ENCODE data around the gene OPCML. TPM values are rescaled to one million over a fixed set of nuclear protein-coding genes. Genes with fewer than 3 reads are reported as not detected.

OPCML gene
- total RNA-seq, 1 donor from 2014 or later, result 1.7 TPM

GRCh38 chr11:133147625-133148024, 384.7 kb downstream of the OPCML start:
- no peaks in the 10 kb centered on the region for H3K9me3 Mint-ChIP-seq (ENCODE audit: low read depth)
- H3K4me1 Mint-ChIP-seq (ENCODE audit: low read depth), result peaks cover 25% of the 10 kb centered on the region
- H3K27me3 Mint-ChIP-seq, result peaks cover 53% of the 10 kb centered on the region

GRCh38 chr11:133146697-133147306, 385.5 kb downstream of the OPCML start:
- no peak overlapping the region for H3K4me3 Mint-ChIP-seq (ENCODE audit: low read depth)
- no peak overlapping the region for H3K27ac Mint-ChIP-seq

More at GRCh38 chr11:133147625-133148024, 384.7 kb downstream of the OPCML start:
- Mint-ChIP-seq H3K27ac (no peak overlapping the region), H3K36me3 (ENCODE audit: insufficient read depth) (no peaks in the 10 kb centered on the region), H3K4me3 (ENCODE audit: low read depth) (no peak overlapping the region)
- no peak for TF ChIP-seq CTCF (IDR thresholded peaks at IDR 0.05; ENCODE audit: unreplicated experiment)
- no peak for DNase-seq (ENCODE audit: low spot score, unreplicated experiment)

GRCh38 chr11:133137939-133138338, 394.4 kb downstream of the OPCML start:
- Mint-ChIP-seq H3K36me3 (ENCODE audit: insufficient read depth) (no peaks in the 10 kb centered on the region), H3K4me3 (ENCODE audit: low read depth) (no peak overlapping the region), H3K9me3 (ENCODE audit: low read depth) (no peaks in the 10 kb centered on the region), H3K4me1 (ENCODE audit: low read depth) (no peaks in the 10 kb centered on the region), H3K27ac (no peak overlapping the region), H3K27me3 (peaks cover 50% of the 10 kb centered on the region)
- no peak for TF ChIP-seq CTCF (IDR thresholded peaks at IDR 0.05; ENCODE audit: unreplicated experiment)
- no peak for DNase-seq (ENCODE audit: low spot score, unreplicated experiment)

More at GRCh38 chr11:133146697-133147306, 385.5 kb downstream of the OPCML start:
- H3K4me1 Mint-ChIP-seq (ENCODE audit: low read depth), result peaks cover 25% of the 10 kb centered on the region
- no peak for DNase-seq (ENCODE audit: low spot score, unreplicated experiment)
- no peak for TF ChIP-seq CTCF (IDR thresholded peaks at IDR 0.05; ENCODE audit: unreplicated experiment)
- no peaks in the 10 kb centered on the region for H3K9me3 Mint-ChIP-seq (ENCODE audit: low read depth)
- peaks cover 51% of the 10 kb centered on the region for H3K27me3 Mint-ChIP-seq
- H3K36me3 Mint-ChIP-seq (ENCODE audit: insufficient read depth), result no peaks in the 10 kb centered on the region

GRCh38 chr11:133137270-133137669, 395.0 kb downstream of the OPCML start:
- Mint-ChIP-seq H3K27ac (no peak overlapping the region), H3K4me1 (ENCODE audit: low read depth) (no peaks in the 10 kb centered on the region), H3K4me3 (ENCODE audit: low read depth) (no peak overlapping the region), H3K36me3 (ENCODE audit: insufficient read depth) (no peaks in the 10 kb centered on the region), H3K27me3 (peaks cover 51% of the 10 kb centered on the region), H3K9me3 (ENCODE audit: low read depth) (no peaks in the 10 kb centered on the region)
- TF ChIP-seq CTCF (IDR thresholded peaks at IDR 0.05; ENCODE audit: unreplicated experiment), result no peak
- DNase-seq (ENCODE audit: low spot score, unreplicated experiment), result no peak

GRCh38 chr11:133136376-133136775, 395.9 kb downstream of the OPCML start:
- H3K27me3 Mint-ChIP-seq, result peaks cover 42% of the 10 kb centered on the region
- H3K4me1 Mint-ChIP-seq (ENCODE audit: low read depth), result no peaks in the 10 kb centered on the region
- H3K4me3 Mint-ChIP-seq (ENCODE audit: low read depth), result no peak overlapping the region
- H3K36me3 Mint-ChIP-seq (ENCODE audit: insufficient read depth), result no peaks in the 10 kb centered on the region
- no peak for TF ChIP-seq CTCF (IDR thresholded peaks at IDR 0.05; ENCODE audit: unreplicated experiment)
- no peak overlapping the region for H3K27ac Mint-ChIP-seq
- DNase-seq (ENCODE audit: low spot score, unreplicated experiment), result no peak
- H3K9me3 Mint-ChIP-seq (ENCODE audit: low read depth), result peaks cover under 1% of the 10 kb centered on the region
